GM04504 (cell line): Measurements from ENCODE around the gene EEF1A2.
"Not testable (repeated sequence)": the region's sequence is repeated elsewhere in the genome, so short reads cannot be mapped to it uniquely, and the experiment has no call there.

Source experiments
- DNase-seq: peaks from one replicate; pipeline ENCODE4 v3.0.0-alpha.2; 2012; ENCODE audit warnings: low read depth

Gene EEF1A2

DNA sequence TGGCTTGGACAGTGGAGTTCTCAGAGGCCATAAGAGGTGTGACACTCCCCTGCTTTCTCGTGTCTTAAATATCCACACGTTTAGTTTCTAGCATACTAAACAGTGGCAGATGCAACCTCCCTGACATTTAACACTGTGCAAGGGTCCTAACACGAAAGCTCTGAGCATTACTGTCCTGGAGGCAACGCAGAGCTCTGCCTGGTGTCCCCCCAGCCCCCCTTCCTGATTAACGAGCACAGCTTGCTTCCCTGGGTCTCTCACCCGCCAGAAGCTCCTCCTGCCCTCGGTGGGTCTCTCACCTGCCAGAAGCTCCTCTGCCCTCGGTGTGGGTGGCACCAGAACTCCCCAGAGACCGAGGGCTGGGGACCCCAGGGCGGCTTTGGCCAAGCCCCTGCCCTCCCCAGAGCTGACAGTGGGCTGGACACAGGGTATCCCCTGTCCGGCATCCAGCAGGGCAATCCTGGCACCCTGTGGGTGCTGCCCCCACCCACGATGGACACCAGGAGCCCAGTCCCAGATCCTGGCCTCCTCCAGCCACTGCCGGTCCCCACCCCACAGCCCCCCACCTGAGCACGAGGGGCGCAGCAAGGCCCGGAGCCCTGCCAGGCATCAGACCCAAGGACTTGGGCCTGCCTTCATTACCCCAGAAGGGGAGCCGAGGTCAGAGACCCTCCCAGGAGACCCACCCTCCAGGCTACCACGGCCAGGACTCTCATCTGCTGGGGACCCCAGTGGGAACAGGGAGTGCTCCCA is 14.1 kb downstream of the EEF1A2 start:
- no peak for DNase-seq

DNA sequence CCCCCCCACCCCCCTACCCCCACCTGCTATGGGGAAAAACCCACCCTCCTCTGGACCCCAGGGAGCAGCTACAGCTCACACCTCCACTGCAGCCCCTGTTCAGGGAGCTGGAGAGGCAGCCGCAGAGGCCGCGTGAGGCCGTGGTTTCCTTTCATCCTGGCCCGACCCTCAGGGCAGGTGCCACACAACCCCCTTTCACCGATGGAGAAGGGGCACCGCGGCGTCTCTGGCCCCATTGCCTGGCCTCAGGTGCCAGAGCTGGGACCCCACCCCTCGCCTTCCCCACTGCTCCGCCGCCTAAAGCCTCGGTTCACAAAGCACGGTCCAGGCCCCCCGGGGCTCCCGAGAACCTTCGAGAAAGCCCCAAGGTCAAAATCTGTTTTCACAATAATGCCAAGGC is 14.6 kb downstream of the EEF1A2 start:
- no peak for DNase-seq

DNA sequence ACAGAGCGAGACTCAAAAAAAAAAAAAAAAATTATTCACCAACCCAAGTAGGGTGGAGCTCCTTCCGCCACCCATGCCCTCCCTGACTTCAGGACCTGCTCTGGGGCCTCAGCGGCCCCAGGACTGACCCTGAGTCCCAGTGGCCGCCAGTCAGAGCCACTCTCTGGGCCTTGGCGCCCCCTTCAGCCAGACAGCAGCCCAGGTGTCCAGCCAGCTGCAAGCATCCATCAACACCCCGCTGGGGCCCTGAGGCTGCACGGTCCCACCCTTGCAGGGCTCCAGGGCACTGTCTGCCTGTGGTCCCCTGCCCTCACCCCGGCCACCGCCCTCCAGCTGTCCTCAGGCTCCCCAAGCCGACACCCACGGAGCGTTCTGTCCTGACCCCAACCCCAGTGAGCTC is 15.0 kb downstream of the EEF1A2 start:
- no peak for DNase-seq

DNA sequence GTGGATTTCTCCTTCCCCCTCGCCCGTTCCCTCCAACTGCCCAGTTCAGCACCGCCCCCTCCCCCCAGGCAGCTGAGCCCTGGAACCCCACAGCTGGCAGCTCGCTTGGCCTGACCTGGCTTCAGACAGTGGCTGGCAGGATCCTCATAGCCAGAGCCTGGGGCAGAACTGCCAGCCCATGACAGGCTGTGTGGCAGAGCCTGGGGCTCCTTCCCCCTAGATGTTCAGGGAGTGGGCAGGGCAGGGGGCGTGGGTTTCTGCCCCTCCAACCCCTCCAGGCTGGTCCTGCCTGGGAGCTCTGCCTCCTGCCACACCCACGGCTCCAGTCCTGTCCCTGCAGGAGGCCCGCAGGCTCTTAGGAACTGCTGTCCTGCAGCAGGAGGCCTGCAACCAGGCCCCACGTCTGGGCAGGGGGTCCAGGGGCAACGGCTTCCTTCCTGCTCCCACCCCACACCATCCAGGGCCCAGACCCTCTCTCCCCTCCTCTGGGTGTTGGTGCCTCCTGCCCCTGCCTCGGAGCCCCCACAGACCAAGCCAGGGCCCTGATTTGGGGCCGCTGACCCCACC is 16.8 kb downstream of the EEF1A2 start:
- no peak for DNase-seq

DNA sequence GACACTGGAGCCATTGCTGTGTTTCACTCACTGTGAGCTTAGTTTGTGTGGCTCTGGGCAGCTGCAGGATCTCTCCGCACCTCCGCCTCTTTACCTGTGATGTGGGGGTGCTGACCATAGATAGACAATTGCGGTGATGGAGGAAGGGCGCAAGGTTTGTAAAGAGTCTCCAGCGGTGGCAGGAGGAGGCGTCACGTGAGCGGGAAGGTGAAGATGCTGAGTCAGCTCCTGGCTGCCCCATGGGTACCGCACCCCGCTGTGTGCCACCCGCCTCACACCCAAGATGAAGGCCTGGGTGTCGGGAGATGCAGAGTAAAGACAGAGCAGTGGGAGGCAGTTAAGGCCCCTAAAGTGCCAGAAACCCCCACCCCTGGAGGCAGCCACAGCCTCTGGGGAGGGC is 17.4 kb downstream of the EEF1A2 start:
- DNase-seq = no peak

DNA sequence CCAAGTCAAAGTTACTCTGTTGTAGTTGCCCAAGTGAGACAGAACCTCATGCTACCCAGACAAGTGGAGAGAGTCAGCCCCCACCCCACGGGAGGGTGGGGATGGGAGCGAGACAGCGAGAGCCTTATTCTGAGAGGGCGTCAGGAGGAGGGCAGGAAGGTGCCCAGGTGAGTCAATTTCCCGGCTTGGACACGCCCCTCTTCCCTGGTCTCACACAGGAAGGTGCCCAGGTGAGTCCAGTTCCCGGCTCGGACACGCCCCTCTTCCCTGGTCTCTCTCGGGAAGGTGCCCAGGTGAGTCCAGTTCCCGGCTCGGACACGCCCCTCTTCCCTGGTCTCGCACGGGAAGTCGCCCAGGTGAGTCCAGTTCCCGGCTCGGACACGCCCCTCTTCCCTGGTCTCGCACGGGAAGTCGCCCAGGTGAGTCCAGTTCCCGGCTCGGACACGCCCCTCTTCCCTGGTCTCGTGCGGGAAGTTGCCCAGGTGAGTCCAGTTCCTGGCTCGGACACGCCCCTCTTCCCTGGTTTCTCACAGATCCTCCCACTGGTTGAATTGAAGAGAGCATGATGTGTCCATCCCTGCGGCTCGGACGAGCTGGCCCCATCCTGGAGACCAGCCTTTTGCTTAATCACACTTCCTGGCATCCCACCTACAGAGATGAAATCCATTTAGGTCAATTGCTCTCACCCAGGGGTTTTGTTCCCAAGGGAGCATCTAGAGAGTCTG is 19.0 kb downstream of the EEF1A2 start:
- not testable (repeated sequence) for DNase-seq

DNA sequence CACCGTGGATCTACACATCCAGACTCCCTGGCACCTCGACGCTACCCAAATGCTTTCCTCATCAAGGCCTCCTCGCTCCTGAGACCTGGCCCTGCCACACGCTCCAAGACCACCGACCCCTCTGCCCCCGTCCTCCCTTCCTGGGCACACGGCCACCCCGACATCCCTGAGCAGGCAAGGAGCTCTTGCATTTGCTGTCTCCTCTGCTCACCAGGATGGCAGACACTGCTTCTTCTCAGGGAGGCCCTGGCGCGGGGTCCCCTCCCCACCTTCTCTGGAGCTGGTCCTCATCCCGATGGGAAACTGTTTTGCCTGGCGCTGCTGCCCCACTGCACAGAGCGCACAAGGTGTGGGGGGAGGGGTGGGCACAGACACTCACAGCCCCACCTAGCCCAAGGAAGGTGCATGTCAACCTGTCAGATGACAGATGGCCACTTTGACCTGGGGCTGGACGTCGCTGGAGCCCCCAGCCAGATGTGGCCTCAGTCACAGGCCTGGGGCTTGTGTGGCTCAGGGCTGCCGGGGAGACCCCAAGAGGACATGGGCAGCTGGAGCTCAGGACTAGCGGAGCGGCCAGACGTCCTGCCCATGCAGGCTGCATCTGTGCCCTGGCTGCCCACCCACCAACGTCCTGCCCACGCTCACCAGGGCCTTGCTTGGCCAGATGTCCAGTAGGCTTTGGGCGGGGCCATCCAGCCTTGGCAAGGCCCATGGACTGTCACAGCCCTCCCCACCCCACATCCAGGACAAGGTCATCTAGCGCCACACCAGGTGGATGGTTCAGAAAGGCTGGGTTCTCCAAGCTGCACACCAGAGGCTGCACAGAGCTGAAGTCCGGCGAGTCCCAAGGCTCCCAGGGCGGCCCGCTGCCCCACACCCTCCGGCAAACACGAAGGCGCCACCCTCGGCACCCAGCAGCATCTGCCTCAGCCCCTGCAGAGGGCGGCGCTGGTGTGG is 20.3 kb downstream of the EEF1A2 start:
- DNase-seq = no peak

DNA sequence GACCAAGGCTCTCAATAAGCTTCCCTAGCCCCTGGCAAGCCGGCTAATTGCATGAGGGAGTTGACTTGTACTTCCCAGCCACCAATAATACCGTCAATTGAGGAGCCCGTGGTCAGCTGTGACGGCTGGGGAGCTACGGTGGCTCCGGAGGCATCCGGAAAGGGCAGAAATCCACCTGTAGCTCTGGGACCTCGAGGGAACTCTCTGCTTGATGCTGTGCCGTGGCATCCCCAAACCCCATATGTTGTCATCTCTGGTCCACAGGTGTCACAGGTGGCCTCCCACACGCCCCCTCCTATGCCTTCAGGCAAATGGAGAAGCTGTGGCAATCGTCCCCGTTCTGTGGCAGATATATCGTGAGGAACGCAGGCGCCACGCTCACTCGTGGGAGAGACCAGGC is 20.9 kb downstream of the EEF1A2 start:
- DNase-seq = no peak

DNA sequence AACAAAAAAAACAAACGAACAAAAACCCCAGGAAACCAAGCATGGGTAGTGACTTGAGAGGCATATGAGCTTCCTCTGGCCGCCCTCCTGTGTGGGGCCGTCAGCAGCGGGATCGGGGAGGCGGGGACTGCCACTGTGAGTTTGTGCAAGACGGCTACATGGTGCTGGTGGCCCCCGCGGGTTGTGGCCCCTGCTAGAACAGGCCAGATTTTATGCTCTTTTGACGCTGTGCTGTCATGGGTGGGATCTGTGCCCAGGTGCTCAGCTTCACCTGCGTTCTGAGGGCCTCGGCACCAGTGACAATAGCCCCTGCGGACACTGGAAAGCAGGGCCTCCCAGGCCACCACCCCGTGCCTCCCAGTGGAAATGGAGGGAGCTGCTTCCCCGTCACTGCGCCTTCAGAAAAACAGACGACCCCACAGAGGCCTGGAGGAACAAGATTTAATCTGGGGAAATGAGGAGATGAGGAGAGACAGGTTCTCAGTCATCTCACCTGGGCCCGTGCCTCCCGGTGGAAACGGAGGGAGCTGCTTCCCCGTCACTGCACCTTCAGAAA is 21.7 kb downstream of the EEF1A2 start:
- DNase-seq = no peak

DNA sequence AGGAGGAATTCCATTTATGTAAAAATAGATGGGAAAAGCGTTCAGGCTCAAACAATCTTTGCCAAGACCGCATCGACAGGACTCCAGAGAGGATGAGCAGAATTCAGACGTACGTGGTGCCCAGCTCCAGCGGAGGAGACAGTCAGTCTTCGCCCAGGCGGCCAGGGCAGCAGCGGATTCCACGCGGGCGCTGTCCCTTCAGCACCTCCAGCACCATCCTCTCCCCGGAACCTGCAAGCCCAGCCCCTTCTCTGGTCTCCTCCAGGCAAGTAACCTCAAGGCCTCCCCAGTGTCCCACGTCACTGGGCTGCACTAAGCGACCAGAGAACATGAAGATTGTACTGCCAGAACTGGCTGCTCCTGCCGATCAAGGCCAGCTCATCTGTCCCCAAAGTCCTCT is 23.7 kb downstream of the EEF1A2 start:
- DNase-seq = no peak

DNA sequence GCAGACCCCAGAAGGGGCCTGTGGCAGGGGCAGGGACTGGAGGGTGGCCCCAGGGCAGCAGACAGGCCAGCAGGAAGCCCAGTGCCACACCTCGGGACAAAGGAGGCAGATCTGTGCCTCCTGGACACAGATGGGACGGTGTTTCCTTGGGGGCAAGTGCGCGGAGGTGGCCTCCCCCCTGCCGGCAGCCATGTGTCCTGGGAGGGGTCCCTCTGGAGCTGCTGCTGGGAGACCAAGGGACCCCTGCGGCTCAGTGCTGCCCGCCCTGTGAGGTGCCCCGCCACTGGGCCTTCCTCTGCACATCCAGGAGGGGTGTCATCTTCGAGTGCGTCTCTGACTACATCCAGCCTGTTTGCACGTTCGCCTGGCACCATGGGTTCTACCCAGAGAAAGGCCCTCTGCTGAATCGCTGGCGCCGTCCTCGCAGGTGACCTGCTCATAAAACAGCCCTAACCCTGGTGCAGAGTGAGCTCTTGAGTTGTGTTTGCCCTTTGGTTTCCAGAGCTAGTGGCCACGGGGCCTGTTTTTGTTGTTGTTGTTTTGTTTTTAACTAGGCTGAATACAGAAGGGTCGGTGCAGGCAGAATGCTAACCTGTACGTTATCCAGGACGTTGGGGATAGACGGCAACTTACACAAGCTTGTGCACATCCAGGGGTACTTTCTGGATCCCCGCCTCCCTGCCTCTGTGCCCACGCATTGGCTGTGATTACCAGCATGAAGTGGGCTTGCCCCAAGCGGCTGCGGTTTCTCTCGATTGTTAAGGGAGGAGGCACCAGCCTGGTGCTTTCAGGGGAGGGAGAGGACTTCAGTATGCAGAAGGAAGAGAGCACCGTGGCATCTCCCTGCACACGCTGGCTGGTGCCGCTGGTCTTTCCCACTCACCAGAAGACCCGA is 25.1 kb downstream of the EEF1A2 start:
- DNase-seq = no peak

DNA sequence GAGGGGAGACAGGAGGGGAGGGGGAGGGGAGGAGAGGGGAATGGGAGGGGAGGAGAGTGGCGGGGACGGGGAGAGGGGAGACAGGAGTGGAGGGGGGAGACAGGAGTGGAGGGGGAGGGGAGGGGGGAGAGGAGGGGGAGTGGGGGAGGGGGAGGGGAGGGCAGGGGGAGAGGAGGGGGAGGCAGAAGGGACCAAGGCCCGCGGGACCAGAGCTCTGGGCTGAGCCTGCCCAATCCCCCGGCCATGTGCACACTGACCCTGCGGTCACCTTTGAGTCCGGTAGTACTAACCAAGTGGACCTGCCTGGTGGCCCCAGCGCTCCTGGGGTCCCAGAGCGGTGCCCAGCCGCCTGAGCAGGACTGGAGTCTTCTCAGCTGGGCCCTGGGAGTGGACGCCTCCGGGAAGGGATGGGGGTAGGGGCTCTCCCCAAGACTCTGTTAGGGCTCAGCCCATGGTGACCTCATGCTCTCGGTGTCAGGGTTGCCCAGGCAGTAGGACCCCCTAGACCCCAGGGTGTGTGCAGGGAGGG is 26.0 kb downstream of the EEF1A2 start:
- no peak for DNase-seq

DNA sequence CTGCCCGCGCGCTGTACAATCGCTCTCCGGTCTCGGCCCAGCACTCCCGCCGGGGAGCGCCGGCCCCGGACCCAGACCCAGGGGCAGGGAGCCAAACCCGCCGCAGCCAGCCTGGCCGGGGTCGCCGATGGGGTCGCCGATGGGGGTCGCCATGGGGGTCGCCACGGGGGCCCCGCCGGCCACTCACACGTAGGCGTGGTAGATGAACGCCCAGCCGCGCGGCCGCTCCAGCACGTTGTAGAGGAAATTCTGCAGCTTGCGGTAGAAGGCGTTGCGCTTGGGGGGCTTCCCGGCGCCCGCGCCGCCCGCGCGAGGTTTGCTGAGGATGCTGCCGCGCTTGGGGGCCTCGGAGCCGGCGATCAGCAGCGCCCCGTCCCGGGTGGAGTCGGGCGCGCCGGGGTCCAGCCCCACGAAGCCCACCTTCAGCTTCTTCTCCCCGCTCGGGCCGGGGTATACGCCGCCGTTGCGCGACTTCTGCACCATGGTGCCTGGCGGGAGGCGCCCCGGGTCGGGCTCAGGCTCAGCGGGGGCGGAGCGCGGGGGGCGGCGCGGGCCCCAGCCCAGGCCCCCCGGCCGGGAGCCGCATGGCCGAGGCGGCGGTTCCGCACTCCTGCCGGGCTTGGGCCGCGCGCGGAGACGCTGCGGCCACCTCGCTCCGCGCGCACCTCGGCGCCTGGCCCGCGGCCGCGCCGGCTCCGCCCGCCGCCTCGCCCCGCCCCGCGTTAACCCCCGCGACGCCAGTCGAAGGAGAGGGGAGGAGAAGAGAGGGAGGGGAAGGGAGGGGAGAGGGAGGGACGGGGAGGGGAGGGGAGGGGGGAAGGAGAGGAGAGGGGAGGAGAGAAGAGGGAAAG is 26.7 kb downstream of the EEF1A2 start, which contains the start of gene KCNQ2:
Gene KCNQ2 (minus strand): TSS at position 675 of the 851 bp plus-strand sequence. CDS start 192 bp downstream, at position 483.
- no peak for DNase-seq

DNA sequence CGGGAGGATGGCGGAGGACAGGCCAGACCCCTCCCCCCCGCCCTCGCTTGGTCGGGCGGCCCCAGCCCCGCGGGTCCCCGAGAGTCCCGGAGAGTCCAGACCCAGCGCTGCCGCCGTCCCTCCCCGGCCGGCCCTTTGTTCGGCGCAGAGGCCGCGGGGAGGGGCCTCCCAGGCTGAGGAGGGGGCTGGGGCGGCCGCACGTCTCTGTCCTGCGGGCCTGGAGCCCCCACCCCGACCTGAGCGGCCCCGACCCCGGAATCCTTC is 27.2 kb downstream of the EEF1A2 start:
- no peak for DNase-seq

DNA sequence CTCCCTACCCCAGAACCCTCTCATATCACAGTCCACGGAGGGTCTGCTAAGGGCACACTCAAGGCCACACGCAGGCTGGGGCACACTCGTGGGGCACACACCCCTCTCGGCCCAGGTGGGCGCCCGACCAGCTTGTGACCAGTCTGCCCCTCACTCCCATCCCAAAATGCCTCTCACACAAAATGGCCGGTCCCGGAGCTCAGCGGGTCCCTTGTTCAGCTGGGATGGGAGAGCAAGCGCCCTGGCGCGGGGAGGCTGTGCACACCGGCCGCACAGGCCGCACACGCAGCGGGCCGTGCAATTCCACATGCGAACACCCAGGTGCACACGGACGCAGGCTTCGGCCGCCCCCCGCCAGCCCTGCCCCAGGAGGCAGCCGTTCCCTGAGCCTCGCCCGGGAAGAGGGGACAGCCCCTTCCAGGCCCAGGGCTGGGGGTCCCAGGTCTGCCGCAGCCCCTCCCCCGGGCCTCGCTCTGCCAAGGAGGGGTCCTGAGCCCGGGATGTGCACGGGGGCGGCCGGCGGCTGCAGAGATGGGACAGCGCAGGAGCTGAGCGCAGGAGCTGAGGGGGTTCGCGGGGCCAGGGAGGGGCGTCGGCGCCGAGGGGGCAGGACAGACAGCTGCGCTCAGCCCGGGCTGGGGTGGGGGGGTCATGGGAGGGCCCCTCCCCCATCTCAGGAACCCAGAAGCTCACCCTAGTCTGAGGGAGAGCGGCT is 27.7 kb downstream of the EEF1A2 start:
- no peak for DNase-seq

DNA sequence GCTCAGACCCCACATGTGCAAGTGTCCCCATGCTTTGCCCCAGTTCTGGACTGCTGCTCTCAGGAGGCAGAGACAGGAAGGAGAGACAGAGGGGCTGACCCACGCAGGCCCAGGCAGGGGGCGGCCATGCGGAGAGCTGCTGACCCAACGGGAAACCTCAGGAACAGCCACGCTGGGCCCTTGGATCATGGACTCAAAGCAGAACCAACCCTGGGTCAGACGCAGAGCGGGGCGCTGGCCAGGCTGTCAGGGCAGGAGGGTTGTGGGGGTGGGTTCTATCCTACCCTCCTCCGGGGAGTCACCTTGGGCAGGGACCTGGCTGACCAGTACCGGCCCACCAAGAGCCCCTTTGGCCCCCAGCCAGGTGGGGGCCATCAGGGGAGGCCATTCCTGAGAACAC is 28.5 kb downstream of the EEF1A2 start:
- DNase-seq = no peak

DNA sequence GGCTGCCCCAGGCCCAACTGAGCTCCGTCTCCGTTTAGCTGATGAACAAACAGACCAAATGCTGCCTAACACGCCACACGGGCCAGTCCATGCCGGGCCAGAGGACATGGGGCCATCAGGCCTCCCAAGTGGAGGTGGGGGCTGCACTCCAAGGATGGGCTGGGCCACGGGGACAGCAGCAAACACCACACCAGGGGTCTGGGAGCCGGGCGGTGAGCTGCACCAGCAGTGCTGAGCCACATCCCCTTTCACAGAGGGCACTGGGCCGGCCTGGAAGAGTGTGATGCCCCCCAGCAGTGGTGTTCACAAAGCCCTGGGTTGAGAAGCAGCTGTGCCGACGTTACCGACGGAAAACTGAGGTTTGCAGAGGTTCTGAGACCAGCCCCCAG is 29.2 kb downstream of the EEF1A2 start:
- no peak for DNase-seq

DNA sequence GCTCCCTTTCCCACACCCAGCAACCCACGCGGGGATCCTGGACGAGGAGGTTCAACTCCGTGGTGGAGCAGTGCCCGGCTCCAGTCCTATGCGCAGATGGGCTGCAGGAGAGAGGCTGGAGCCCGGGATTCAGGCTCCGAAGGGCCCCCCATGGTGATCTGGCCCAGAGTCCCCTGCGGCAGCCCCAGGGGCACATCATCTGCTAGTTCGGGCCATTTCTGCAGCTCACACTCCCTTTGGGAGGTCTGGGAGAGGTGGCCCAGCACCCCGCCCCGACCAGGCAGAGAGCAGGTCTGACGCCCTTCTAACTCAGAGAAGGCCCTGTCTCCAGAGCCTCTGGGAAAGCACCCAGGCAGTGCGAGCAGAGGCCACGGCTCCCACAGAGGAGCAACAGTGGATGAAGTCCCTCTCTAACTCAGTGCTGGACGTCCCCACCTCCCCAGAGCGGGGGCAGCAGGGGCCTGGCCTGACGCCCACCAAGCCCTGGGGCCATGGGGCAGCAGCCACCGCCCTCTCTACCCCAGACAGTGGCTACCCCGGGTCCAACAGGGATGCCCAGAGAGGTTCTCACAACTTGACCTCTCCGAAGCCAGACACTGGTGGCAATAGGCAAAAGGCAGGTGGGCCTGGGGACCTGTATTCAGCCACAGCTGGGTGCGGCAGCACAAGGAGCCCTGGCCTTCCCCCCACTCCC is 29.7 kb downstream of the EEF1A2 start:
- no peak for DNase-seq

DNA sequence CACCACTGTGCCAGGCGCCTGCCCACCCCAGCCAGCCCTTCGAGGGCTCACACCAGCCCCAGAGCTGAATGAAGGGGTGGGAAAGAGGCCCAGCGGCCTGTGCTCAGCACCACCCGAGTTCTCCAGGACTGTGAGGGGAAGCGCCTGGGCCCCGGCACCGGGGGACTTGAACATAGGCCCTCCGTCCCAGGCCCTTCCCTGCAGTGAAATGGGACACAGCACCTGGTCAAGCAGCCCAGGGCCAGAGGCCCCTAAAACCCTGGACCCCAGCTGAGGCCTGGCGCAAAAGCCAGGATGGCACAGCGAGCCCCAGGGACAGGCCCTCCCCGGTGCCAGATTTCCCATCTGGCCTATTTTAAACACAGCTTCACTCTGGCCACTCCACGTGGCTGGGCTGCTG is 30.5 kb downstream of the EEF1A2 start:
- no peak for DNase-seq
